OCI-LY1 (cell line): ENCODE measurements around the gene ATP2A2.

ENCODE experiments used
- CTCF ChIP-seq: fragments of 200-600 bp; sonication (generic), shearing (Covaris generic); IDR thresholded peaks from 2 replicates; pipeline ENCODE4 v1.5.1; 2017; ENCODE audit warnings: mild to moderate bottlenecking, antibody characterized with exemption, low read length, moderate library complexity, mixed read lengths
- EZH2 ChIP-seq: fragments of 200-600 bp; sonication (generic), shearing (Covaris generic); IDR thresholded peaks from 2 replicates; pipeline ENCODE4 v1.8.0; 2017; ENCODE audit warnings: borderline replicate concordance, mixed run types, mild to moderate bottlenecking, antibody characterized with exemption, low read length, moderate library complexity, mixed read lengths

- TF ChIP-seq CTCF (no peak), EZH2 (no peak)
These were observed 1.3 kb upstream of the ATP2A2 start for GRCh38 chr12:110279566-110280375.
